LNCaP clone FGC (cell line): ENCODE measurements around the gene FIBP.
"Not testable (repeated sequence)": the region's sequence is repeated elsewhere in the genome, so short reads cannot be mapped to it uniquely, and the experiment has no call there.

ENCODE experiments used
- DNase-seq: peaks from one replicate; pipeline ENCODE4 v3.0.0-alpha.2; 2011; ENCODE audit warnings: low read depth
- H3K4me3 ChIP-seq: 2 replicates; pipeline ENCODE4 v1.5.1; 2011; ENCODE audit warnings: mild to moderate bottlenecking, low read depth, low read length, control low read depth
- CTCF ChIP-seq: IDR thresholded peaks from 2 replicates; pipeline ENCODE4 v1.5.1; 2012; ENCODE audit warnings: mild to moderate bottlenecking; ENCODE audit not compliant: control insufficient read depth, insufficient read depth; ENCODE audit errors: extremely low read depth

Gene FIBP

DNA sequence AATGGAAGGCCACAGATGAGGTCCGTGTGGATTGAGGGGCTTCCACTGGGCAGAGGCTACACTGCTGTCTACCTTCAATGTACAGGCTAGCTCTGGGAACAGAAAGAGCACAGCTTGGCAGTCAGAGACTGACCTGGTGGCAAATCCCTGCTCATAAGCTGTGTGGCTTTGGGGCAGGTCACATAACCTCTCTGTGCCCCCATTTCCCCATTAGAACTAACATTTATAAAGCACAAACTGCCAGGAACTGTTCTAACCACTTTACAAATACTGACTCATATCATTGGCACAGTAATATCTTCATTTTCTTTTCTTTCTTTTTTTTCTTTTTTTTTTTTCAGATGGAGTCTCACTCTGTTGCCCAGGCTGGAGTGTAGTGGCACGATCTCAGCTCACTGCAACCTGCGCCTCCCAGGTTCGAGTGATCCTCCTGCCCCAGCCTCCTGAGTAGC is 8.8 kb upstream of the FIBP start:
- DNase-seq, result no peak
- no peak for TF ChIP-seq CTCF
- H3K4me3 ChIP-seq, result no peak overlapping the region

DNA sequence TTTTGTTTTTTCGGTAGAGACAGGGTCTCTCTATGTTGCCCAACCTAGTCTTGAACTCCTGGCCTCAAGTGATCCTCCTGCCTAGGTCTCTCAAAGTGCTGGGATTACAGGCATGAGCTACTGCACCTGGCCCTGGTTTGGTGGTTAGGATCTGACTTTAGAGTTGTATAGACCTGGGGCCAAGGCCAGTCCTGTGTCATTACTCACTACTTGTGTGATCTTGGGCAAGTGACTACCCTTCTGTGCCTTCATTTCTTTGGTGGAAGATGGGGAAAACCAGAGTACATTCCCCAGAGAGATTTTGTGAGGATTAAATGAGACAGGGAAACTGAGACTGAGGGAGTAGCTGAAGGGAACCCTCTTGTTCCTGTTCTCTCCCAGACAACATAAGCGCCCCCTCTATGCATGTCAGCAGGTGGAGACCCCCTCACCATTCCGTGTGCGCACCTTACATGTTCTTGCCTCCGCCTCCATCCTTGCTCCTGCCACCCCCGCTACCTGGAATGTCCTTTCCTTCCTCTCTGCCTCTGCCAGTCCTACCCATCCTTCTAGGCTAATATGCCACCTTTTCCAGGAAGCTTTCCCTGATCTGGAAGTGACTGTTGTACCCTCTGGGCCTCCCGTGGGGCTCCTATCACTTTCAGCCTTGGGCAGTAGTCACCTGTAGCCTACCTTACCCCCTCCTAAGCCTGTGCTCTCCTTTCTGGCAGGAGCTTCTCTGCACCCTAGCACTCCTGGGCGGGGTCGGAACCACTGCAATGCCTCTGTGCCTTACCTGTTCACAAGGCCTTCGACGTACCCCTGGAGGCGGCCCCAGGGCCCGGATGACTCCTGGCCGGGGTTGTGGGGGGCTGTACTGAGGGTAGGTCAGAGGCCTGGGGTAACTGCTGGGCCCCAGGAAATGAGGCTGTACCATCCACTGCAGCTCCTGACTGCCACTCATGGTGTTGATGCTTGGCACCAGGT is 8.0 kb upstream of the FIBP start:
- H3K4me3 ChIP-seq, result no peak overlapping the region
- DNase-seq, result no peak
- TF ChIP-seq CTCF, result no peak

- H3K4me3 ChIP-seq, result no peak overlapping the region
- TF ChIP-seq CTCF, result no peak
These were observed 7.3 kb upstream of the FIBP start for GRCh38 chr11:65895482-65895981.

DNA sequence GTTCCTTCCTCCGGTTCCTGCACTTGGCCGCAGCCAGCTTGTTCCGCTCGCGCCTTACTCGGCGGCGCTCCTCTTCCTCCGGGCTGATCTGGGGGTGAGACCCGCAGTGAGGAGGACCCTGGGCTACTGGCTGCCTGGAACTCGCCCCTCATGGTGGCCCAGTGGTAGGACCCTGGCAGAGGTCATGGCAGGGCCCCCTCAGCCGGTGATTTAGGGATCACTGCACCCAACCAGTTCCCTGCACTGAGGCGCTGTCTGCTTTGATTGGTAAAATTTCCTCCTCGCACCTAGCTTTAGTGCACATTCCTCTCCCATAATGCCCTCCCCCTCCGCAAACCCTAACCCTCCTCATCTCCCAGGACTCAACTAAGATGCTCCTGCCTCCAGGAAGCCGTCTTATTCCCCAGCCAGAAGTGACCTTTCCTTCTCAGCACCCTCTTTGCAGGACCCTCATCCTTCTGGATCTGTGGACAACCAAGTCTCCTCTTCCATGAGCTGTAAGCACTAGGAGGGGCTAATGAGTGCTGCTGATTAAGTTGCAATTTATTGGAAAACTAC is 5.8 kb upstream of the FIBP start:
- DNase-seq, result no peak
- H3K4me3 ChIP-seq, result no peak overlapping the region
- TF ChIP-seq CTCF, result no peak

More at GRCh38 chr11:65895482-65895981, 7.3 kb upstream of the FIBP start:
- no peak for DNase-seq

DNA sequence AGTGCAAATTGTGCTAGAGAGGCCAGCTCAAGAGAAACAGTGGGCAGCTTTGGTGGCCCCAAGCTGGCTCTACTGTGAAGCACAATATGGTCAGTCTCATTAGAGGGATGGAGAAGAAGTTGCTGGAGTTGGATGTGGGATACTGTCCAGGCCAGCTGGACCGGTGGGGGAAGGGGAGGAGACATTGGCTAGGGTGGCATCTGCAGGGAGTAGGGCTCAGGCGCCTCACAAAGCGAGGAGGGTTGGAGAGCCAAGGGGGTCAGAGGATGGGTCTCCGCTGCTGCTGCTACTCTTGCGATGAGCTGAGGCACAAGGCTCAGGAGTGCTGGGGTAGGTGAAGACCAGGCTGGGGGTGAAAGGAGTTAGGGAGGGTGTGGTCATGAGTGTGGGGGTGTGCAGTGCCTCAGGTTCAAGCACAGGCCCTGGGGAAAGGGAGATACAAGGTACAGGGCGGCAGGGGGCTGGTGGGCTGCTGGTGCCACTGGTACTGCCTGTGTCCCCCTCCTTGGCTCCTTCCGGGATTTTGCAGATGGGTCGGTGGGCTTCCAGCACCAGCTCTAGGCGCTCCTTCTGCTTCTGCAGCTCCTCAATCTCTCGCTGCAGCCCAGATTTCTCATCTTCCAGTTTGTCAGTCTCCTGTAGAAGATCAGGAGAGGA is 4.5 kb upstream of the FIBP start:
- no peak for TF ChIP-seq CTCF

DNA sequence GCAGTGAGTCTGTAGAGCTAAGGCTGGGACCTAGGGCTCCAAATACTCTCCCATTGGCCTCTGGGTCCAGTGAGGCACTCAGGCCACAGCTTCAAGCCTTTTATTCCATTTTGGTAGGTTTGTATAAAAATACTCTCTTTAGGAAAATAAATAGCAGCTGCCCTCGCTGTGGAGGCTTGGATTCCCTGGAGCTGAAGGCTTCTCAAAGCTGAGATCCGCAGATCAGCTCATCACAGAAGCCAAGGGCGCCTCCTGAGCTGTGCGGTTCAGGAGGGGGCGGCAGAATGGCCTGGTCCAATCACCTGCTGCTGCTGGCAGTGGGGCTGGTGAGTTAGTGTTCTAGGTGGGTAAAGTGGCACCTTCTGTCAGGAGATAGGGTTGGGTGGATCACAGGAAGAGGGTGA is 3.9 kb upstream of the FIBP start:
- peak overlapping the region; percentile 60; the same call in 1 of the 2 replicates for H3K4me3 ChIP-seq
- DNase-seq, result not testable (repeated sequence)

More for the DNA sequence above, 4.5 kb upstream of the FIBP start:
- no peak for DNase-seq
- H3K4me3 ChIP-seq, result no peak overlapping the region
